K562 (cell line): ENCODE data around the gene ZNF625. TPM values are rescaled to one million over a fixed set of nuclear protein-coding genes. Genes with fewer than 3 reads are reported as not detected.
A peak's percentile ranks its signal among the peaks of the same experiment; 100 is the strongest.

Experiments
- EGR1 ChIP-seq: fragments of 450-650 bp; conservative IDR thresholded peaks from 2 replicates; pipeline ENCODE4 v1.6.1; 2017; ENCODE audit warnings: mild to moderate bottlenecking
- MCM7 ChIP-seq, 2 experiments: fragments of 450-650 bp; IDR thresholded peaks; 2 replicates each; pipeline ENCODE4 v1.6.1; 2016 to 2018
- REST ChIP-seq, 2 experiments: fragments of 450-650 bp; formaldehyde crosslinking in 1 of 2; IDR thresholded peaks; 2 replicates each; pipeline versions ENCODE4 v1.4.0 to v1.6.1; 2014 to 2020; ENCODE audit warnings: mild to moderate bottlenecking in 2 of 2, borderline replicate concordance in 1 of 2, low read depth in 1 of 2
- polyA plus RNA-seq, 8 experiments: library from polyadenylated mRNA; depleted of rRNA in 4 of 8; stranded (reverse) in 5 of 8; unstranded in 3 of 8; fragments of >200 nt; fragmentation: Nextera tagmentation in 2 of 8; fragmentation: Illumina TruSeq in 1 of 8; extraction: Ambion mirVana in 2 of 8; extraction: Trizol in 1 of 8; gene quantifications; 2 replicates each; pipeline versions ENCODE4 v1.2.1 to v1.2.3, GENCODE V29; 2011 to 2014; ENCODE audit warnings: inconsistent platforms in 1 of 8, missing spikeins in 1 of 8
- total RNA-seq, 7 experiments: library from RNA; depleted of rRNA in 6 of 7; stranded (reverse); fragments of >200 nt in 6 of 7; fragmentation: Illumina TruSeq in 2 of 7; extraction: Trizol in 2 of 7; gene quantifications; 2 replicates each; pipeline versions ENCODE4 v1.2.1 to v1.2.3, GENCODE V29; 2011 to 2021; ENCODE audit warnings: low replicate concordance in 1 of 7

The ZNF625 gene
- total and polyA plus RNA-seq, 9 of the 15 experiments (the other 6 are each of a cell fraction or from before 2014, with no cell fraction given): 0.07 to 0.09 TPM; not detected in 7

- TF ChIP-seq REST (IDR thresholded peaks at IDR 0.05; ENCODE audit: borderline replicate concordance) (peak; percentile 37; the same call in 1 of the 2 replicates), REST (CRISPR knock-in tag; IDR thresholded peaks at IDR 0.05; ENCODE audit: low read depth) (no peak), MCM7 (IDR thresholded peaks at IDR 0.05) (no peak), EGR1 (0 out of 2 replicates have a peak, but pooled peaks have one; percentile 12)
Measured at GRCh38 chr19:12117201-12117970, 39.1 kb downstream of the ZNF625 start (continued).
